SU-DHL-6 (cell line): Measurements from ENCODE around the gene MLLT10.

ENCODE experiments used
- H2AFZ ChIP-seq: fragments of 200-600 bp; sonication (generic); 2 replicates; pipeline ENCODE4 v1.6.1; 2014; ENCODE audit warnings: low read depth, mild to moderate bottlenecking, moderate library complexity, mixed read lengths, antibody characterized with exemption, low read length; ENCODE audit not compliant: severe bottlenecking
- H3F3A ChIP-seq: fragments of 200-600 bp; shearing (Covaris generic); 2 replicates; pipeline ENCODE4 v1.6.0; 2016; ENCODE audit warnings: antibody characterized with exemption, mild to moderate bottlenecking; ENCODE audit not compliant: insufficient read depth
- H3K27ac ChIP-seq: fragments of 200-600 bp; sonication (generic); 2 replicates; pipeline ENCODE4 v1.5.1; 2016; ENCODE audit warnings: low read depth, mild to moderate bottlenecking, low read length, moderate library complexity, mixed read lengths
- H3K27me3 ChIP-seq: fragments of 200-600 bp; sonication (generic), shearing (Covaris generic); 2 replicates; pipeline ENCODE4 v1.6.0; 2014; ENCODE audit warnings: mild to moderate bottlenecking, low read length
- H3K36me3 ChIP-seq: fragments of 200-600 bp; sonication (generic); 2 replicates; pipeline ENCODE4 v1.6.1; 2014; ENCODE audit warnings: mild to moderate bottlenecking, low read length, mixed read lengths
- H3K4me2 ChIP-seq: fragments of 300-600, 200-600 bp; shearing (Covaris generic), sonication (generic); 2 replicates; pipeline ENCODE4 v1.6.0; 2014; ENCODE audit warnings: low read length, low read depth, mild to moderate bottlenecking; ENCODE audit not compliant: poor library complexity, severe bottlenecking
- H3K4me3 ChIP-seq: fragments of 200-600 bp; sonication (generic); 2 replicates; pipeline ENCODE4 v1.5.1; 2014; ENCODE audit warnings: antibody characterized with exemption, low read length, mild to moderate bottlenecking, mixed read lengths; ENCODE audit not compliant: insufficient read depth, poor library complexity, severe bottlenecking
- H3K79me2 ChIP-seq: fragments of 200-600 bp; sonication (generic); 2 replicates; pipeline ENCODE4 v1.6.1; 2014; ENCODE audit warnings: mild to moderate bottlenecking, low read length, moderate library complexity; ENCODE audit not compliant: insufficient read depth
- H3K9ac ChIP-seq: fragments of 200-600 bp; sonication (generic); 2 replicates; pipeline ENCODE4 v1.7.0; 2014; ENCODE audit warnings: mild to moderate bottlenecking, low read length
- H3K9me2 ChIP-seq: fragments of 200-600 bp; sonication (generic); replicated peaks from 2 replicates; pipeline ENCODE4 v1.6.1; 2014; ENCODE audit warnings: low read length; ENCODE audit not compliant: insufficient read depth
- H3K9me3 ChIP-seq: fragments of 200-600 bp; sonication (generic); 2 replicates; pipeline ENCODE4 v1.6.1; 2014; ENCODE audit warnings: low read length, mixed read lengths; ENCODE audit not compliant: insufficient read depth
- H4K20me1 ChIP-seq: fragments of 200-600 bp; sonication (generic); 2 replicates; pipeline ENCODE4 v1.6.1; 2014; ENCODE audit warnings: low read depth, mild to moderate bottlenecking, antibody characterized with exemption, low read length, moderate library complexity, mixed read lengths
- CTCF ChIP-seq: fragments of 200-600 bp; sonication (generic); IDR thresholded peaks from one replicate; pipeline ENCODE4 v1.5.1; 2017; ENCODE audit warnings: antibody characterized with exemption, mild to moderate bottlenecking, low read length, moderate library complexity; ENCODE audit not compliant: insufficient read depth, poor library complexity, severe bottlenecking
- EZH2phosphoT487 ChIP-seq: fragments of 200-600 bp; sonication (generic), shearing (Covaris generic); conservative IDR thresholded peaks from 2 replicates; pipeline ENCODE4 v1.6.1; 2018; ENCODE audit warnings: mild to moderate bottlenecking, antibody characterized with exemption, low read length, moderate library complexity, mixed read lengths

The MLLT10 gene

GRCh38 chr10:21602313-21602712 is 68.3 kb downstream of the MLLT10 start:
- Histone ChIP-seq H2AFZ (no peak overlapping the region), H3K9ac (no peak overlapping the region), H3K4me3 (no peak overlapping the region), H3K9me2 (no peaks in the 10 kb centered on the region), H3K4me2 (no peak overlapping the region), H3K9me3 (no peaks in the 10 kb centered on the region), H3K27me3 (no peaks in the 10 kb centered on the region), H4K20me1 (no peaks in the 10 kb centered on the region), H3K79me2 (peaks cover 28% of the 10 kb centered on the region), H3K27ac (no peak overlapping the region), H3F3A (no peaks in the 10 kb centered on the region), H3K36me3 (peaks cover under 1% of the 10 kb centered on the region; the same call in 1 of the 2 replicates)
- TF ChIP-seq EZH2phosphoT487 (no peak), CTCF (no peak)

GRCh38 chr10:21603721-21604120 is 69.7 kb downstream of the MLLT10 start:
- Histone ChIP-seq H3K4me2 (no peak overlapping the region), H4K20me1 (no peaks in the 10 kb centered on the region), H3F3A (no peaks in the 10 kb centered on the region), H3K9ac (no peak overlapping the region), H3K27me3 (no peaks in the 10 kb centered on the region), H2AFZ (no peak overlapping the region), H3K27ac (no peak overlapping the region), H3K9me2 (no peaks in the 10 kb centered on the region), H3K4me3 (no peak overlapping the region), H3K79me2 (peaks cover 34% of the 10 kb centered on the region), H3K9me3 (no peaks in the 10 kb centered on the region), H3K36me3 (peaks cover 14% of the 10 kb centered on the region; the same call in 1 of the 2 replicates)
- TF ChIP-seq CTCF (no peak), EZH2phosphoT487 (no peak)

GRCh38 chr10:21604651-21605050 is 70.6 kb downstream of the MLLT10 start:
- no peak overlapping the region for H3K27ac ChIP-seq
- H3K4me3 ChIP-seq, result no peak overlapping the region
- no peaks in the 10 kb centered on the region for H3K9me2 ChIP-seq
- no peak overlapping the region for H3K4me2 ChIP-seq
- peaks cover 36% of the 10 kb centered on the region for H3K79me2 ChIP-seq
- H4K20me1 ChIP-seq, result no peaks in the 10 kb centered on the region
- TF ChIP-seq CTCF (no peak), EZH2phosphoT487 (no peak)
- no peaks in the 10 kb centered on the region for H3K9me3 ChIP-seq
- H2AFZ ChIP-seq, result no peak overlapping the region
- H3K9ac ChIP-seq, result no peak overlapping the region
- H3K27me3 ChIP-seq, result no peaks in the 10 kb centered on the region
- H3K36me3 ChIP-seq, result peaks cover 17% of the 10 kb centered on the region; the same call in 1 of the 2 replicates
- no peaks in the 10 kb centered on the region for H3F3A ChIP-seq
